ENCODE data around the gene HMCN1. TPM values are rescaled to one million over a fixed set of nuclear protein-coding genes. Genes with fewer than 3 reads are reported as not detected.

Gene HMCN1
- polyA plus RNA-seq, 1 of the 3 experiments (the other 2 are of a cell fraction) = 59.5 TPM

- TF ChIP-seq GABPA (IDR thresholded peaks at IDR 0.05; ENCODE audit: low read depth) (no peak), TAF1 (IDR thresholded peaks at IDR 0.05; ENCODE audit: borderline replicate concordance, low read depth, low read length) (no peak), RXRA (IDR thresholded peaks at IDR 0.05; ENCODE audit: borderline replicate concordance, low read depth) (no peak), YY1 (IDR thresholded peaks at IDR 0.05; ENCODE audit: low read depth) (no peak), MAX (IDR thresholded peaks at IDR 0.05; ENCODE audit: low read depth) (no peak), SMC3 (IDR thresholded peaks at IDR 0.05; ENCODE audit: low read depth, low read length) (no peak), TCF12 (IDR thresholded peaks at IDR 0.05) (peak; percentile 39), EP300 (IDR thresholded peaks at IDR 0.05; ENCODE audit: borderline replicate concordance in 1 of 2, low read depth in 1 of 2, low read length in 1 of 2) (peak in 1 of 2 experiments; percentile 26; a peak in 1 of 4 replicates), NRF1 (IDR thresholded peaks at IDR 0.05; ENCODE audit: low read depth, low read length) (no peak), MEF2A (IDR thresholded peaks at IDR 0.05; ENCODE audit: borderline replicate concordance, low read depth) (no peak)
Observed at GRCh38 chr1:185996211-185996610, 262.0 kb downstream of the HMCN1 start (continued).

- CTCF ChIA-PET = interaction anchor here (0.6 kb wide), 1 partner anchor 228 kb away, joined by 3 read pairs; no protein-coding TSS in a partner anchor
- 5% methylated on average over 2 of the region's 2 CpGs for WGBS (ENCODE audit: low lambda C conversion rate)
- TF ChIP-seq RAD21 (IDR thresholded peaks at IDR 0.05; ENCODE audit: low read length) (peak; percentile 25; the same call in 1 of the 2 replicates), NRF1 (IDR thresholded peaks at IDR 0.05; ENCODE audit: low read depth, low read length) (no peak), CTCF (IDR thresholded peaks at IDR 0.05) (peak; percentile 30), EP300 (IDR thresholded peaks at IDR 0.05; ENCODE audit: borderline replicate concordance in 1 of 2, low read depth in 1 of 2, low read length in 1 of 2) (no peak), GABPA (IDR thresholded peaks at IDR 0.05; ENCODE audit: low read depth) (no peak), FOXJ3 (CRISPR knock-in tag; IDR thresholded peaks at IDR 0.05) (no peak)
- H4K20me1 ChIP-seq (ENCODE audit: insufficient read depth) = no peaks in the 10 kb centered on the region
- H3K9me3 ChIP-seq = no peaks in the 10 kb centered on the region
- no peak overlapping the region for H3K27ac ChIP-seq (ENCODE audit: low read depth in 2 of 2, low read length in 1 of 2)
- no peak overlapping the region for H3K9ac ChIP-seq
- POLR2A ChIA-PET = no interaction called here
- no peak overlapping the region for H3K4me3 ChIP-seq (ENCODE audit: low read depth in 2 of 2, low read length in 1 of 2)
- DNase-seq = no peak
- no peaks in the 10 kb centered on the region for H3K79me2 ChIP-seq (ENCODE audit: insufficient read depth)
- no peaks in the 10 kb centered on the region; a peak in 2 of 4 replicates for H3K4me1 ChIP-seq (ENCODE audit: control insufficient read depth in 1 of 2, insufficient read depth in 2 of 2, low read depth in 1 of 2, low read length in 1 of 2)
- H3K4me2 ChIP-seq = no peak overlapping the region
- no peak overlapping the region for H2AFZ ChIP-seq (ENCODE audit: low read depth)
- no peaks in the 10 kb centered on the region for H3K9me2 ChIP-seq
- H3K27me3 ChIP-seq (ENCODE audit: insufficient read depth) = no peaks in the 10 kb centered on the region
- H3F3A ChIP-seq (replicated peaks; ENCODE audit: insufficient read depth) = peaks cover 8% of the 10 kb centered on the region
- peaks cover 0 to 39% of the 10 kb centered on the region in 2 experiments for H3K36me3 ChIP-seq (replicated peaks in 1 of 2; ENCODE audit: control insufficient read depth in 1 of 2, insufficient read depth in 2 of 2, low read length in 1 of 2)
Observed at GRCh38 chr1:185998391-185998790, 264.2 kb downstream of the HMCN1 start.

- Histone ChIP-seq H3K9me2 (no peaks in the 10 kb centered on the region), H3K4me1 (ENCODE audit: control insufficient read depth in 1 of 2, insufficient read depth in 2 of 2, low read depth in 1 of 2, low read length in 1 of 2) (no peaks in the 10 kb centered on the region; a peak in 2 of 4 replicates), H3K4me2 (no peak overlapping the region), H2AFZ (ENCODE audit: low read depth) (no peak overlapping the region), H3K79me2 (ENCODE audit: insufficient read depth) (no peaks in the 10 kb centered on the region), H3K9me3 (no peaks in the 10 kb centered on the region), H3K36me3 (replicated peaks in 1 of 2; ENCODE audit: control insufficient read depth in 1 of 2, insufficient read depth in 2 of 2, low read length in 1 of 2) (peaks cover 7 to 37% of the 10 kb centered on the region in 2 experiments), H3K4me3 (ENCODE audit: low read depth in 2 of 2, low read length in 1 of 2) (no peak overlapping the region), H3K9ac (no peak overlapping the region), H3K27ac (ENCODE audit: low read depth in 2 of 2, low read length in 1 of 2) (no peak overlapping the region), H4K20me1 (ENCODE audit: insufficient read depth) (no peaks in the 10 kb centered on the region), H3K27me3 (ENCODE audit: insufficient read depth) (no peaks in the 10 kb centered on the region), H3F3A (replicated peaks; ENCODE audit: insufficient read depth) (peaks cover 8% of the 10 kb centered on the region)
- CTCF ChIA-PET = no interaction called here
- DNase-seq = no peak
- 10% methylated on average over 2 of the region's 2 CpGs for WGBS (ENCODE audit: low lambda C conversion rate)
- POLR2A ChIA-PET = no interaction called here
- TF ChIP-seq IRF3 (IDR thresholded peaks at IDR 0.05; ENCODE audit: low read depth, low read length) (no peak), USF2 (IDR thresholded peaks at IDR 0.05; ENCODE audit: borderline replicate concordance, low read depth, low read length) (no peak), TEAD4 (IDR thresholded peaks at IDR 0.05; ENCODE audit: borderline replicate concordance, insufficient read depth) (no peak), PBX3 (IDR thresholded peaks at IDR 0.05) (no peak), FOXM1 (IDR thresholded peaks at IDR 0.05; ENCODE audit: low read depth) (no peak), YY1 (IDR thresholded peaks at IDR 0.05; ENCODE audit: low read depth) (no peak), RAD21 (IDR thresholded peaks at IDR 0.05; ENCODE audit: low read length) (no peak), JUND (IDR thresholded peaks at IDR 0.05) (no peak), USF1 (IDR thresholded peaks at IDR 0.05; ENCODE audit: borderline replicate concordance, low read depth) (no peak)
Observed at GRCh38 chr1:186002406-186002805, 268.2 kb downstream of the HMCN1 start.
